GM21619 (cell line): ENCODE measurements around the gene UTP25.
"Not testable (repeated sequence)": the region's sequence is repeated elsewhere in the genome, so short reads cannot be mapped to it uniquely, and the experiment has no call there.

Experiments
- ATAC-seq: cut with Tn5 transposase; IDR thresholded peaks from one replicate; pipeline ENCODE4 v1.9.1; 2021; ENCODE audit not compliant: unreplicated experiment

UTP25 gene

GRCh38 chr1:209827384-209828262 is at the start of gene UTP25:
UTP25 (plus strand) TSS chr1:209827972; CDS start chr1:209828064, 92 bp downstream.
- ATAC-seq = peak; percentile 88

- ATAC-seq = no peak
These were observed 49.7 kb upstream of the UTP25 start for GRCh38 chr1:209778102-209778501.

- no peak for ATAC-seq
These were observed 47.5 kb upstream of the UTP25 start for GRCh38 chr1:209780268-209780667.

- ATAC-seq = no peak
These were observed 44.4 kb upstream of the UTP25 start for GRCh38 chr1:209783386-209783785.

GRCh38 chr1:209784265-209785169 is 43.3 kb upstream of the UTP25 start, which contains the start of gene C1orf74:
C1orf74 (minus strand) TSS chr1:209784559; CDS start chr1:209783634, 925 bp downstream.
- ATAC-seq = peak; percentile 99

- ATAC-seq = no peak
These were observed 42.2 kb upstream of the UTP25 start for GRCh38 chr1:209785592-209785991.

GRCh38 chr1:209786146-209786545 is 41.6 kb upstream of the UTP25 start:
- ATAC-seq = no peak

GRCh38 chr1:209787551-209787950 is 40.2 kb upstream of the UTP25 start:
- no peak for ATAC-seq

- ATAC-seq = no peak
These were observed 38.5 kb upstream of the UTP25 start for GRCh38 chr1:209789245-209789644.

GRCh38 chr1:209790286-209791193 is 37.2 kb upstream of the UTP25 start:
- no peak for ATAC-seq

- no peak for ATAC-seq
These were observed 35.9 kb upstream of the UTP25 start for GRCh38 chr1:209791920-209792319.

GRCh38 chr1:209793711-209794110 is 34.1 kb upstream of the UTP25 start:
- ATAC-seq = not testable (repeated sequence)

GRCh38 chr1:209797978-209798639 is 29.7 kb upstream of the UTP25 start:
- no peak for ATAC-seq

- no peak for ATAC-seq
These were observed 26.6 kb upstream of the UTP25 start for GRCh38 chr1:209800984-209801834.

- no peak for ATAC-seq
These were observed 25.5 kb upstream of the UTP25 start for GRCh38 chr1:209802117-209802779.

- no peak for ATAC-seq
These were observed 25.0 kb upstream of the UTP25 start for GRCh38 chr1:209802780-209803152.

GRCh38 chr1:209803568-209803967 is 24.2 kb upstream of the UTP25 start:
- no peak for ATAC-seq

GRCh38 chr1:209805341-209805781 is 22.4 kb upstream of the UTP25 start:
- no peak for ATAC-seq
